OCI-LY1 (cell line): ENCODE measurements around the gene SH3D19.

ENCODE experiments used
- H2AFZ ChIP-seq: fragments of 200-600 bp; sonication (generic), shearing (Covaris generic); 2 replicates; pipeline ENCODE4 v1.6.0; 2014; ENCODE audit warnings: antibody characterized with exemption, mild to moderate bottlenecking, low read length
- H3F3A ChIP-seq: fragments of 200-600 bp; sonication (generic), shearing (Covaris generic); 2 replicates; pipeline ENCODE4 v1.6.0; 2014; ENCODE audit warnings: mild to moderate bottlenecking, antibody characterized with exemption, low read length, moderate library complexity; ENCODE audit not compliant: insufficient read depth
- H3K27ac ChIP-seq: fragments of 200-600 bp; sonication (generic); 2 replicates; pipeline ENCODE4 v1.5.1; 2014; ENCODE audit warnings: low read length, mixed run types, mild to moderate bottlenecking, low read depth; ENCODE audit not compliant: poor library complexity, severe bottlenecking
- H3K27me3 ChIP-seq: fragments of 200-600 bp; sonication (generic); 2 replicates; pipeline ENCODE4 v1.6.0; 2014; ENCODE audit warnings: antibody characterized with exemption, mild to moderate bottlenecking, low read length, moderate library complexity; ENCODE audit not compliant: insufficient read depth
- H3K36me3 ChIP-seq: fragments of 200-600 bp; sonication (generic); 2 replicates; pipeline ENCODE4 v1.6.1; 2014; ENCODE audit warnings: mild to moderate bottlenecking, antibody characterized with exemption, low read length, moderate library complexity, mixed read lengths; ENCODE audit not compliant: insufficient read depth
- H3K4me1 ChIP-seq: fragments of 200-600 bp; sonication (generic); 2 replicates; pipeline ENCODE4 v1.5.1; 2014; ENCODE audit warnings: mild to moderate bottlenecking, low read length, moderate library complexity; ENCODE audit not compliant: insufficient read depth, severe bottlenecking
- H3K4me2 ChIP-seq: fragments of 200-600 bp; sonication (generic), shearing (Covaris generic); 2 replicates; pipeline ENCODE4 v1.6.1; 2014; ENCODE audit warnings: low read length
- H3K4me3 ChIP-seq: fragments of 200-600 bp; sonication (generic); 2 replicates; pipeline ENCODE4 v1.5.1; 2014; ENCODE audit warnings: low read length, low read depth, mild to moderate bottlenecking, mixed read lengths; ENCODE audit not compliant: poor library complexity, severe bottlenecking
- H3K79me2 ChIP-seq: fragments of 200-600 bp; shearing (Covaris generic); 2 replicates; pipeline ENCODE4 v1.6.1; 2016; ENCODE audit warnings: mixed run types, low read length, mixed read lengths; ENCODE audit not compliant: insufficient read depth
- H3K9ac ChIP-seq: fragments of 200-600 bp; sonication (generic), shearing (Covaris generic); 2 replicates; pipeline ENCODE4 v1.6.1; 2014; ENCODE audit warnings: mild to moderate bottlenecking, low read length, mixed read lengths
- H3K9me2 ChIP-seq: fragments of 200-600 bp; sonication (generic), shearing (Covaris generic); 2 replicates; pipeline ENCODE4 v1.6.1; 2014; ENCODE audit warnings: low read depth, mild to moderate bottlenecking, low read length, mixed read lengths
- H3K9me3 ChIP-seq: fragments of 200-600 bp; shearing (Covaris generic); 2 replicates; pipeline ENCODE4 v1.6.1; 2014; ENCODE audit warnings: low read length, mixed read lengths
- H4K20me1 ChIP-seq: fragments of 200-600 bp; sonication (generic), shearing (Covaris generic); 2 replicates; pipeline ENCODE4 v1.6.0; 2016; ENCODE audit warnings: mild to moderate bottlenecking, low read length; ENCODE audit not compliant: insufficient read depth
- CTCF ChIP-seq: fragments of 200-600 bp; sonication (generic), shearing (Covaris generic); IDR thresholded peaks from 2 replicates; pipeline ENCODE4 v1.5.1; 2017; ENCODE audit warnings: mild to moderate bottlenecking, antibody characterized with exemption, low read length, moderate library complexity, mixed read lengths
- EZH2 ChIP-seq: fragments of 200-600 bp; sonication (generic), shearing (Covaris generic); IDR thresholded peaks from 2 replicates; pipeline ENCODE4 v1.8.0; 2017; ENCODE audit warnings: borderline replicate concordance, mixed run types, mild to moderate bottlenecking, antibody characterized with exemption, low read length, moderate library complexity, mixed read lengths

SH3D19 gene

GRCh38 chr4:151296227-151296626 is 29.2 kb downstream of the SH3D19 start:
- Histone ChIP-seq H3K4me1 (no peaks in the 10 kb centered on the region), H4K20me1 (no peaks in the 10 kb centered on the region), H3K36me3 (no peaks in the 10 kb centered on the region), H3K79me2 (no peaks in the 10 kb centered on the region), H3K4me3 (no peak overlapping the region), H3K9me3 (no peaks in the 10 kb centered on the region), H2AFZ (no peak overlapping the region), H3K27me3 (no peaks in the 10 kb centered on the region), H3K27ac (no peak overlapping the region), H3F3A (no peaks in the 10 kb centered on the region), H3K9me2 (no peaks in the 10 kb centered on the region), H3K4me2 (no peak overlapping the region), H3K9ac (no peak overlapping the region)
- no peak for TF ChIP-seq EZH2
- no peak for TF ChIP-seq CTCF

GRCh38 chr4:151294833-151295496 is 30.4 kb downstream of the SH3D19 start:
- no peaks in the 10 kb centered on the region for H3K79me2 ChIP-seq
- H3F3A ChIP-seq = no peaks in the 10 kb centered on the region
- no peaks in the 10 kb centered on the region for H4K20me1 ChIP-seq
- H3K27ac ChIP-seq = no peak overlapping the region
- no peak overlapping the region for H3K4me2 ChIP-seq
- no peaks in the 10 kb centered on the region for H3K9me2 ChIP-seq
- H3K27me3 ChIP-seq = no peaks in the 10 kb centered on the region
- TF ChIP-seq EZH2 (no peak), CTCF (no peak)
- no peaks in the 10 kb centered on the region for H3K4me1 ChIP-seq
- H3K9me3 ChIP-seq = no peaks in the 10 kb centered on the region
- no peak overlapping the region for H3K9ac ChIP-seq
- no peak overlapping the region for H3K4me3 ChIP-seq
- no peak overlapping the region for H2AFZ ChIP-seq
- no peaks in the 10 kb centered on the region for H3K36me3 ChIP-seq

- Histone ChIP-seq H3K36me3 (no peaks in the 10 kb centered on the region), H3K4me3 (no peak overlapping the region), H3K4me1 (no peaks in the 10 kb centered on the region), H4K20me1 (no peaks in the 10 kb centered on the region), H3K27ac (no peak overlapping the region), H3K27me3 (no peaks in the 10 kb centered on the region), H3K9me3 (no peaks in the 10 kb centered on the region), H2AFZ (no peak overlapping the region), H3K79me2 (no peaks in the 10 kb centered on the region), H3K9me2 (no peaks in the 10 kb centered on the region), H3K4me2 (no peak overlapping the region), H3F3A (no peaks in the 10 kb centered on the region), H3K9ac (no peak overlapping the region)
- TF ChIP-seq EZH2 (no peak), CTCF (no peak)
These were observed 33.4 kb downstream of the SH3D19 start for GRCh38 chr4:151292038-151292437.
